Vagina (tissue), 2 donors: ENCODE measurements around the gene HS3ST3B1. TPM values are rescaled to one million over a fixed set of nuclear protein-coding genes. Genes with fewer than 3 reads are reported as not detected.

Experiments
- DNase-seq, 2 donors: peaks; one replicate each; pipeline ENCODE4 v3.0.0-alpha.2; 2017; ENCODE audit errors: extremely low spot score in 2 of 2
- H3K27ac ChIP-seq: fragments of 200-600 bp; sonication (generic); one replicate; pipeline ENCODE4 v1.5.1; 2019
- H3K27me3 ChIP-seq: fragments of 200-600 bp; sonication (generic); one replicate; pipeline ENCODE4 v1.5.1; 2019
- H3K36me3 ChIP-seq, 2 donors: fragments of 200-600 bp; sonication (generic); one replicate each; pipeline ENCODE4 v1.5.1; 2017 to 2019
- H3K4me1 ChIP-seq: fragments of 200-600 bp; sonication (generic); one replicate; pipeline ENCODE4 v1.5.1; 2019
- H3K4me3 ChIP-seq, 2 donors: fragments of 200-600 bp; sonication (generic); 1 replicate in 1 of 2; 2 replicates in 1 of 2; pipeline ENCODE4 v1.5.1; 2016 to 2019
- H3K9me3 ChIP-seq: fragments of 200-600 bp; sonication (generic); one replicate; pipeline ENCODE4 v1.5.1; 2019
- CTCF ChIP-seq, 3 experiments: fragments of 450-650 bp in 2 of 3; fragments of 200-600 bp in 1 of 3; sonication (generic) in 1 of 3; IDR thresholded peaks; one replicate each; pipeline ENCODE4 v1.5.1; 2017 to 2019; ENCODE audit warnings: antibody characterized with exemption in 3 of 3, mild to moderate bottlenecking in 2 of 3, moderate library complexity in 2 of 3
- POLR2A ChIP-seq, 2 donors: fragments of 450-650 bp; IDR thresholded peaks; one replicate each; pipeline ENCODE4 v1.6.1; 2017; ENCODE audit warnings: antibody characterized with exemption in 2 of 2, mild to moderate bottlenecking in 2 of 2, moderate library complexity in 2 of 2
- POLR2AphosphoS5 ChIP-seq, 2 donors: sonication (generic); formaldehyde crosslinking; IDR thresholded peaks; one replicate each; pipeline ENCODE4 v1.9.0; 2017; ENCODE audit warnings: antibody characterized with exemption in 2 of 2, mild to moderate bottlenecking in 2 of 2, low read depth in 1 of 2; ENCODE audit not compliant: insufficient read depth in 1 of 2
- intact Hi-C: fragments of 100-400 bp; cut with DNase I; formaldehyde crosslinking; loops from one replicate; pipeline ENCODE4 v1.15.1; 2023
- total RNA-seq: library from RNA; depleted of rRNA; stranded (reverse); fragments of >200 nt; gene quantifications from one replicate; pipeline ENCODE4 v1.2.3, GENCODE V29; 2016

The HS3ST3B1 gene
- total RNA-seq, 1 donor from 2014 or later = 5.9 TPM

- DNase-seq = no peak
- H3K9me3 ChIP-seq = no peaks in the 10 kb centered on the region
- no peak for TF ChIP-seq POLR2A (IDR thresholded peaks at IDR 0.05)
- H3K27ac ChIP-seq = no peak overlapping the region
- no peaks in the 10 kb centered on the region for H3K27me3 ChIP-seq
- no peaks in the 10 kb centered on the region for H3K36me3 ChIP-seq
- intact Hi-C loops = no loop called here
- peaks cover 12% of the 10 kb centered on the region for H3K4me1 ChIP-seq
- no peak overlapping the region for H3K4me3 ChIP-seq
These were observed 19.2 kb downstream of the HS3ST3B1 start for GRCh38 chr17:14320098-14320497.

GRCh38 chr17:14320734-14321475, 20.0 kb downstream of the HS3ST3B1 start:
- intact Hi-C loops = no loop called here
- no peak for TF ChIP-seq CTCF (IDR thresholded peaks at IDR 0.05)
- no peak for TF ChIP-seq POLR2AphosphoS5 (IDR thresholded peaks at IDR 0.05; ENCODE audit: insufficient read depth in 1 of 2, low read depth in 1 of 2)
- TF ChIP-seq POLR2A (IDR thresholded peaks at IDR 0.05) = no peak
- Histone ChIP-seq H3K9me3 (no peaks in the 10 kb centered on the region), H3K4me3 (no peak overlapping the region), H3K36me3 (no peaks in the 10 kb centered on the region), H3K27ac (no peak overlapping the region), H3K4me1 (peaks cover 10% of the 10 kb centered on the region), H3K27me3 (no peaks in the 10 kb centered on the region)
- DNase-seq = no peak

DNA sequence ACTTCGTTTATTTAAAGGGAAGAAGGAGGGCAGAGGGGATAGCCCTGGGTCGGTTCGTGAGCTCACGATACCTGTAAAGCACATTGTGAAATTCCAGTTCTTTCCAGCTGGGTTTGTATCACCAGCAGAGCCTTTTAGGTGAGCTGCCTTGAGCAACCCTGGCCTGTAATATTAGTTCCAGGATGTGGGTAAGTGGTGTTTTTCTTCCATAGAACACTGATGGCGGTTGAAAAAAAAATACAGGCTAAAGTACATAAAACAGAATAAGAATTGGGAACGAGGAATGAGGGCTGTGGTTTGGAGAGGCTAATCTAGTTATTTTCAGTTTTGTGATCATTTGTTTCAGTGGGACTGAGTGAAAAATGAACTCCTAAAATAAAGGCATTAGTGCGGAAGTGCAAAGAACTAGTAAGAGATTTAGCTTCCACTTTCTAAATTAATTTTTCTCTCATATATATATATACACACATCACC, 20.6 kb downstream of the HS3ST3B1 start:
- DNase-seq = no peak
- H3K27me3 ChIP-seq = no peaks in the 10 kb centered on the region
- no peak overlapping the region for H3K4me3 ChIP-seq
- TF ChIP-seq POLR2AphosphoS5 (IDR thresholded peaks at IDR 0.05; ENCODE audit: insufficient read depth in 1 of 2, low read depth in 1 of 2) (no peak), POLR2A (IDR thresholded peaks at IDR 0.05) (no peak)
- no peaks in the 10 kb centered on the region for H3K36me3 ChIP-seq
- H3K27ac ChIP-seq = no peak overlapping the region
- H3K4me1 ChIP-seq = peaks cover 4% of the 10 kb centered on the region
- intact Hi-C loops = no loop called here
- H3K9me3 ChIP-seq = no peaks in the 10 kb centered on the region

GRCh38 chr17:14321980-14322776, 21.3 kb downstream of the HS3ST3B1 start:
- no peaks in the 10 kb centered on the region for H3K9me3 ChIP-seq
- H3K27me3 ChIP-seq = no peaks in the 10 kb centered on the region
- TF ChIP-seq CTCF (IDR thresholded peaks at IDR 0.05) (no peak), POLR2A (IDR thresholded peaks at IDR 0.05) (no peak), POLR2AphosphoS5 (IDR thresholded peaks at IDR 0.05; ENCODE audit: insufficient read depth in 1 of 2, low read depth in 1 of 2) (no peak)
- no peak overlapping the region for H3K27ac ChIP-seq
- H3K36me3 ChIP-seq = no peaks in the 10 kb centered on the region
- DNase-seq = no peak
- intact Hi-C loops = no loop called here
- H3K4me3 ChIP-seq = no peak overlapping the region
- H3K4me1 ChIP-seq = no peaks in the 10 kb centered on the region

- H3K27me3 ChIP-seq = no peaks in the 10 kb centered on the region
- no peak for TF ChIP-seq POLR2A (IDR thresholded peaks at IDR 0.05)
- TF ChIP-seq POLR2AphosphoS5 (IDR thresholded peaks at IDR 0.05; ENCODE audit: insufficient read depth in 1 of 2, low read depth in 1 of 2) = no peak
- no peak for TF ChIP-seq CTCF (IDR thresholded peaks at IDR 0.05)
- H3K4me1 ChIP-seq = no peaks in the 10 kb centered on the region
- intact Hi-C loops = no loop called here
- no peaks in the 10 kb centered on the region for H3K9me3 ChIP-seq
- no peaks in the 10 kb centered on the region for H3K36me3 ChIP-seq
- H3K4me3 ChIP-seq = no peak overlapping the region
- DNase-seq = no peak
- no peak overlapping the region for H3K27ac ChIP-seq
These were observed 22.7 kb downstream of the HS3ST3B1 start for GRCh38 chr17:14323522-14323981.
